ENCODE data around the gene PTGES. TPM values are rescaled to one million over a fixed set of nuclear protein-coding genes. Genes with fewer than 3 reads are reported as not detected.
A peak's percentile ranks its signal among the peaks of the same experiment; 100 is the strongest.

PTGES gene
- total and polyA plus RNA-seq, 9 of the 15 experiments (the other 6 are each of a cell fraction or from before 2014, with no cell fraction given): 0.13 TPM; not detected in 8

DNA sequence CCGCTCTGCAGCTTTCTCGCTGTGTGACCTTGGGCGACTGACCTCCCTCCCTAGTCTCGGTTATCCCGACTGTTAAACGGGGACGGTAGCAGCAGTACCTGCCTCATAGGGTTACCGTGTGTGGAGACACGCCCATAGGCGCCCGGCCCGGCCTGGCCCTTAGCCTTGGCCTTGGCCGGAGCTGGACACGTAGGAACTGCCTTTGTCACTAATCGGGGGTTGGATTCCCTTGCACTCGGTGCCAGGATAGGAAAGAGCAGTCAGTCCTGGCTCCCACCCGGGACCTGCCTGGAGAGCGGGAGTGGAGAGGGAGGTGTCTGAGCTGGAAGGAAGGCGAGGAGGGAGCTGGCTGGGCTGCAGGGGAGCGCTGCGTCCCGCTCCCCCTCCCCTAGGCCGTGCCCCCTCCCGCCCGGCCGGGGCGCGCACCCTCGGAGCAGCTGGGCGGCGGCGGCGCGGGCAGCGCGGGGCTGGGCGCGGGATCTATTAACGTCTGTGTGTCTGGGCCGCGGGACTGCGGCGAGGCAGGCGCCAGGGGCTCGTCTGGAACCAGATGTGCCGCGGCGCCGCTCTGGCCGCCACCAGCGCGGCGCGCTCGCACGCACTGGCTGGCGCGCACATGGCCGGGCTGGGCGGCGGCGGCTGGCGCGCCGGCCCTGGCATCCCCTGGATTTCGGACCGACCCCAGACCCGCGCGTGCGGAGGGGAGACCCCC is 55.7 kb downstream of the PTGES start:
- 21% methylated on average over 54 of the region's 71 CpGs for WGBS (ENCODE audit: insufficient coverage, low coverage, missing lambda C conversion rate)
- CTCF ChIA-PET (ENCODE audit: low intra/inter-chr PET ratio): no interaction called here
- TF ChIP-seq, protein P1, sequence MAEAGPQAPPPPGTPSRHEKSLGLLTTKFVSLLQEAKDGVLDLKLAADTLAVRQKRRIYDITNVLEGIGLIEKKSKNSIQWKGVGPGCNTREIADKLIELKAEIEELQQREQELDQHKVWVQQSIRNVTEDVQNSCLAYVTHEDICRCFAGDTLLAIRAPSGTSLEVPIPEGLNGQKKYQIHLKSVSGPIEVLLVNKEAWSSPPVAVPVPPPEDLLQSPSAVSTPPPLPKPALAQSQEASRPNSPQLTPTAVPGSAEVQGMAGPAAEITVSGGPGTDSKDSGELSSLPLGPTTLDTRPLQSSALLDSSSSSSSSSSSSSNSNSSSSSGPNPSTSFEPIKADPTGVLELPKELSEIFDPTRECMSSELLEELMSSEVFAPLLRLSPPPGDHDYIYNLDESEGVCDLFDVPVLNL (CRISPR knock-in tag; IDR thresholded peaks at IDR 0.05; ENCODE audit: low read depth): no peak
- TF ChIP-seq, protein P2, sequence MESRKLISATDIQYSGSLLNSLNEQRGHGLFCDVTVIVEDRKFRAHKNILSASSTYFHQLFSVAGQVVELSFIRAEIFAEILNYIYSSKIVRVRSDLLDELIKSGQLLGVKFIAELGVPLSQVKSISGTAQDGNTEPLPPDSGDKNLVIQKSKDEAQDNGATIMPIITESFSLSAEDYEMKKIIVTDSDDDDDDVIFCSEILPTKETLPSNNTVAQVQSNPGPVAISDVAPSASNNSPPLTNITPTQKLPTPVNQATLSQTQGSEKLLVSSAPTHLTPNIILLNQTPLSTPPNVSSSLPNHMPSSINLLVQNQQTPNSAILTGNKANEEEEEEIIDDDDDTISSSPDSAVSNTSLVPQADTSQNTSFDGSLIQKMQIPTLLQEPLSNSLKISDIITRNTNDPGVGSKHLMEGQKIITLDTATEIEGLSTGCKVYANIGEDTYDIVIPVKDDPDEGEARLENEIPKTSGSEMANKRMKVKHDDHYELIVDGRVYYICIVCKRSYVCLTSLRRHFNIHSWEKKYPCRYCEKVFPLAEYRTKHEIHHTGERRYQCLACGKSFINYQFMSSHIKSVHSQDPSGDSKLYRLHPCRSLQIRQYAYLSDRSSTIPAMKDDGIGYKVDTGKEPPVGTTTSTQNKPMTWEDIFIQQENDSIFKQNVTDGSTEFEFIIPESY (CRISPR knock-in tag; IDR thresholded peaks at IDR 0.05): peak; percentile 70; the same call in 1 of the 2 replicates
- peak; percentile 73 for TF ChIP-seq ESRRA (IDR thresholded peaks at IDR 0.05; ENCODE audit: borderline replicate concordance, low read depth)
- TF ChIP-seq, protein P3, sequence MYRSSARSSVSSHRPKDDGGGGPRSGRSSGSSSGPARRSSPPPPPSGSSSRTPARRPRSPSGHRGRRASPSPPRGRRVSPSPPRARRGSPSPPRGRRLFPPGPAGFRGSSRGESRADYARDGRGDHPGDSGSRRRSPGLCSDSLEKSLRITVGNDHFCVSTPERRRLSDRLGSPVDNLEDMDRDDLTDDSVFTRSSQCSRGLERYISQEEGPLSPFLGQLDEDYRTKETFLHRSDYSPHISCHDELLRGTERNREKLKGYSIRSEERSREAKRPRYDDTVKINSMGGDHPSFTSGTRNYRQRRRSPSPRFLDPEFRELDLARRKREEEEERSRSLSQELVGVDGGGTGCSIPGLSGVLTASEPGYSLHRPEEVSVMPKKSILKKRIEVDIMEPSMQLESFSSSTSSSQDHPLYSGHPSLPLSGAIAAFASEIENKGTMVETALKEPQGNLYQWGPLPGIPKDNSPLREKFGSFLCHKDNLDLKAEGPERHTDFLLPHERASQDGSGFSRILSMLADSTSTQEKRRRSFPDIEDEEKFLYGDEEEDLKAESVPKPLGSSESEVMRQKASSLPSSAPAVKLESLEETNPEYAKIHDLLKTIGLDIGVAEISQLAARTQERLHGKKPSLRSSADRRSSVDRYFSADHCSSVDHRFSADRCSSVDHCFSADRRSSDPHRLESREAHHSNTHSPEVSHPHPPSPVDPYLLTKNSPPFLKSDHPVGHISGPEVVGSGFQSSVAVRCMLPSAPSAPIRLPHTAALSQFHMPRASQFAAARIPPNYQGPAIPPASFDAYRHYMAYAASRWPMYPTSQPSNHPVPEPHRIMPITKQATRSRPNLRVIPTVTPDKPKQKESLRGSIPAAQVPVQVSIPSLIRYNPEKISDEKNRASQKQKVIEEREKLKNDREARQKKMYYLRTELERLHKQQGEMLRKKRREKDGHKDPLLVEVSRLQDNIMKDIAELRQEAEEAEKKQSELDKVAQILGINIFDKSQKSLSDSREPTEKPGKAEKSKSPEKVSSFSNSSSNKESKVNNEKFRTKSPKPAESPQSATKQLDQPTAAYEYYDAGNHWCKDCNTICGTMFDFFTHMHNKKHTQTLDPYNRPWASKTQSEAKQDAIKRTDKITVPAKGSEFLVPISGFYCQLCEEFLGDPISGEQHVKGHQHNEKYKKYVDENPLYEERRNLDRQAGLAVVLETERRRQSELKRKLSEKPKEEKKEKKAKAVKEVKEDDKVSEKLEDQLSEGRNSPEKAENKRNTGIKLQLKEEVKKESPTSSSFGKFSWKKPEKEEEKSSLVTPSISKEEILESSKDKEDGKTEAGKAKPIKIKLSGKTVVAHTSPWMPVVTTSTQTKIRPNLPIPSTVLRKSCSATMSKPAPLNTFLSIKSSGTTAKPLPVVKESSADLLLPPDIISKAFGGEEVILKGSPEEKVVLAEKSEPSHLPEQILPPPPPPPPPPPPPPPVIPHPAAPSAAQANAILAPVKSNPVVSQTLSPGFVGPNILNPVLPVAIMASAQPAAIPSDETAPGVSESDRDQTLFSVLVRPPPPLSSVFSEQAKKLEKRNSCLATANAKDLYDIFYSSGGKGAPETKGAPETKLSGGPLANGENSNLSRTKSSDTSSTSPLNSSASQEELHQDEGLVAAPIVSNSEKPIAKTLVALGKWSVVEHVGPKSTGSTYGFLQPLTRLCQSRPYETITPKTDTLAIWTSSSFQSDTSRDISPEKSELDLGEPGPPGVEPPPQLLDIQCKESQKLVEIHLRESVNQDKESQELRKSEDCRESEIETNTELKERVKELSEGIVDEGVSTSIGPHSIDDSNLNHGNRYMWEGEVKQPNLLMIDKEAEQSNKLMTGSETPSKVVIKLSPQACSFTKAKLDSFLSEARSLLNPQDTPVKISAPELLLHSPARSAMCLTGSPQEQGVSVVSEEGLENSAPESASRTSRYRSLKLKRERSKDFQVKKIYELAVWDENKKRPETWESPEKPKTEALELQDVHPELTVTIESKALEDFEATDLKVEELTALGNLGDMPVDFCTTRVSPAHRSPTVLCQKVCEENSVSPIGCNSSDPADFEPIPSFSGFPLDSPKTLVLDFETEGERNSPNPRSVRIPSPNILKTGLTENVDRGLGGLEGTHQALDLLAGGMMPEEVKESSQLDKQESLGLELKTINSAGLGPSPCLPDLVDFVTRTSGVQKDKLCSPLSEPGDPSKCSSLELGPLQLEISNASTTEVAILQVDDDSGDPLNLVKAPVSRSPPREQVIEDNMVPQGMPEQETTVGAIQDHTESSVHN (IDR thresholded peaks at IDR 0.05; ENCODE audit: borderline replicate concordance in 1 of 2, low read depth in 1 of 2): no peak
- no peak for TF ChIP-seq ZC3H11A (IDR thresholded peaks at IDR 0.05; ENCODE audit: low read depth, low read length)
- no peak for TF ChIP-seq HDAC1 (IDR thresholded peaks at IDR 0.05)
- TF ChIP-seq TAF1 (IDR thresholded peaks at IDR 0.05; ENCODE audit: control insufficient read depth, extremely low read depth, insufficient read depth, low read length, severe bottlenecking): no peak
- peak in 2 of 4 experiments; percentile 51 to 53 for DNase-seq (ENCODE audit: extremely low read depth in 1 of 4, low spot score in 3 of 4)
- no TSS peak for BruUV-seq (replicated peaks)
- Histone ChIP-seq H2AFZ (ENCODE audit: low read depth, low read length) (no peak overlapping the region), H3K79me2 (ENCODE audit: control insufficient read depth, insufficient read depth, low read length) (no peaks in the 10 kb centered on the region), H3K36me3 (ENCODE audit: control insufficient read depth, insufficient read depth, low read length) (no peaks in the 10 kb centered on the region), H4K20me1 (replicated peaks; ENCODE audit: control insufficient read depth, insufficient read depth, low read length) (0 out of 2 replicates have a peak, but pooled peaks cover 8% of the 10 kb centered on the region), H3K27me3 (ENCODE audit: control insufficient read depth in 2 of 2, insufficient read depth in 2 of 2, low read length in 2 of 2) (peaks cover 65 to 83% of the 10 kb centered on the region in 2 experiments), H3K9me1 (ENCODE audit: control insufficient read depth, insufficient read depth, low read length) (no peaks in the 10 kb centered on the region), H3K27ac (ENCODE audit: extremely low read depth, low read depth, low read length) (no peak overlapping the region), H3K9me3 (replicated peaks; ENCODE audit: control insufficient read depth, insufficient read depth, low read depth, low read length) (no peaks in the 10 kb centered on the region), H3K4me3 (no peak overlapping the region), H3K9ac (ENCODE audit: insufficient read depth in 1 of 2, low read depth in 2 of 2, low read length in 2 of 2) (peak overlapping the region in 1 of 2 experiments; percentile 61; a peak in 2 of 4 replicates), H3K4me1 (replicated peaks in 1 of 2; ENCODE audit: control insufficient read depth in 2 of 2, insufficient read depth in 2 of 2, low read length in 2 of 2) (peaks cover 0 to 14% of the 10 kb centered on the region in 2 experiments; a peak in 2 of 5 replicates), H3K4me2 (ENCODE audit: insufficient read depth, low read length) (no peak overlapping the region)
- no peak for FAIRE-seq
- peak; percentile 22; the same call in 1 of the 3 replicates for ATAC-seq
- in situ Hi-C loops (cut with MboI): no loop called here
- intact Hi-C loops (cut with micrococcal nuclease): loop anchor here (5.0 kb wide), 1 partner anchor 55 kb away; the partner anchor contains the start of gene ASB6
- POLR2A ChIA-PET: interaction anchor here (0.7 to 1.8 kb wide), 7 partner anchors 8 to 1237 kb away, joined by 3 to 5 read pairs (median 4); no protein-coding TSS in a partner anchor
